GM18498 (cell line): ENCODE data around the gene DNAH8.
"Not testable (repeated sequence)": the region's sequence is repeated elsewhere in the genome, so short reads cannot be mapped to it uniquely, and the experiment has no call there.

Source experiments
- ATAC-seq: cut with Tn5 transposase; IDR thresholded peaks from one replicate; pipeline ENCODE4 v1.9.1; 2021; ENCODE audit warnings: mild to moderate bottlenecking, moderate library complexity; ENCODE audit not compliant: unreplicated experiment

Gene DNAH8

GRCh38 chr6:38715016-38715689, at the start of gene DNAH8:
DNAH8 (plus strand) TSS chr6:38715311; CDS start chr6:38722810, 7,499 bp downstream.
- no peak for ATAC-seq

- peak; percentile 81 for ATAC-seq
These were observed 43.1 kb upstream of the DNAH8 start for GRCh38 chr6:38671885-38672467.

GRCh38 chr6:38673397-38674165, 41.5 kb upstream of the DNAH8 start:
- ATAC-seq: no peak

DNA sequence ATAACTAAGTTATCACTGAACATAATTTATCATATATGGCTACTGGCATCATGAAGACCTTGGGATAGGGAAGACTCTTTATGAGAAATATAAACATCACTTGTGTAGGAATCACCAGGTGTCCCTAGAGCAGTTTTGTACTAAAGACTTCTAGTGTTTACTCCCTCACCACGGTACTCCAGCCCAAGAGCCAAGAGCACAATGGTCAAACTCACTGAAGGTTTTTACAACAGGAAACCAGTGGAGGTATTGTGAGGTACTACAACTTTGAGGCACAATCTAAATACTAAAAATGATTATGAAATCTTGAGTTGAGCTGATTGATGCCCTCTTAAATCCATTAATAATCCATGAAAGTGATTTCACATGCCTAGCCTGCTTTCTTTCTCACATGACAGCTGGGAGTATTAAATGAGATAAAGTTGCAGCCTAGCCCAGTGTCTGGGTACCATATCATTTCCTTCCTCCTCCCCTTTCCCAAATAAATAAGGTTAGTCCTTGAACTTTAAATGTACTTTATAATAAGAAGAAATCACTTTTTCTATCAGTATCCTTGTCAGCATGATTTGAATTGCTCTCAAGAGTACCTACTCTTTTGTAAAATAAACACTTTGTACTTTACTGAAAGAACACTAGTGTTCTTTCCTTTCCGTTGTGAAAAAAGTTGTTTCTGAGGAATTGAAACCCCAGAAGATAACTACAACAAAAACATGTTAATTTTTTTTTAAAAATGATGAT, 38.7 kb upstream of the DNAH8 start:
- no peak for ATAC-seq

DNA sequence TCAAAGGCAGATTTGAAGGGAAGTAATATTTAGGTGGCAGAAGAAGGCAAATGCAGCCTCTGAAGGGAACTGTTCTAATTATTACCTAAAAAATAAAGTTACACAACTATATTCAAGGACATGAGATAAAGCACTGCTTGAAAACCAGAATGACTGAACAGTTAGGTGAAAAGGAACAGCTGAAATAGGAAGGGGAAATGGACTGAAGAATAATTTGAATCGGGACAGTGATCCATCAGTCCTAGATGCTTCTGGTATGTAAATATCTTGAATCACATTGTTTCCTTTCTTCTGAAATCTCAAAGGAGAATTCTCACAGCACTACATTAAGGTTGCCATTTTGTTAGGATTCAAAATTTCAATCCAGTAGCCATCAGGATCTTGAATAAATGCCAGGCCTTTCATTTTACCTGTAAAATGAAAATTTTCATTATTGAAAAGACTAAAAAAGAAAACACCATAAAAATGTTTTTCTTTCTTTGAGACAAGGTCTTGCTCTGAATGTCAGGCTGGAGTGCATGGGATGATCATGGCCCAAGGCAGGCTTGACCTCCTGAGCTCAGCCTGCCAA, 38.1 kb upstream of the DNAH8 start:
- ATAC-seq: no peak

DNA sequence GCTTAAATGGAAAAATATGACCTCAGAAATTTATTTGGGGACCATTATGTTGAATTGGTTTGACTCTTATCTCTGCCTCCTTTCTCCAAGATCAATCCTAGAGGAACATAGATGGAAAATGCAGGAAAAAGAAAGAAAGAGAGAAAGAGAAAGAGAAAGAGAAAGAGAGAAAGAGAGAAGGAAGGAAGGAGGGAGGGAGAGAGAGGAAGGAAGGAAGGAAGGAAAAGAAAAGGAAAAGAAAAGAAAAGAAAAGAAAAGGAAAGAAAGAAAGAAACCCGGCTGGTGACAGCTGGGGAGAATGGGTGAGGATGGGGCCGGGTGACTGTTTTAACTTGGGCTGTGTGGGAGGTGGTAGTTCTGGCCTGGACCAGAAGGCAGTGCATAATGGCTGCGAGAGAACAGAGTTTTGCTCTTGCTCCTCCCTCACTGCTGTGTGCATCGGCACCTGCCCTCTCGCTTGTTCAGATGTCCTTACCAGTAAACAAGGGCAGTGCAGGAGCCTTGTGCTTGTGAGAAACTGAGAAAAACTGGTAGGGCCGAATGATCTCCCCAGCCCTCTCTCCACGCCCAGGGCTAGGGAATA, 36.8 kb upstream of the DNAH8 start:
- no peak for ATAC-seq

GRCh38 chr6:38679668-38680067, 35.4 kb upstream of the DNAH8 start:
- no peak for ATAC-seq

GRCh38 chr6:38681850-38682249, 33.3 kb upstream of the DNAH8 start:
- ATAC-seq: no peak

- no peak for ATAC-seq
These were observed 30.9 kb upstream of the DNAH8 start for GRCh38 chr6:38684237-38684636.

- no peak for ATAC-seq
These were observed 30.2 kb upstream of the DNAH8 start for GRCh38 chr6:38684904-38685303.

DNA sequence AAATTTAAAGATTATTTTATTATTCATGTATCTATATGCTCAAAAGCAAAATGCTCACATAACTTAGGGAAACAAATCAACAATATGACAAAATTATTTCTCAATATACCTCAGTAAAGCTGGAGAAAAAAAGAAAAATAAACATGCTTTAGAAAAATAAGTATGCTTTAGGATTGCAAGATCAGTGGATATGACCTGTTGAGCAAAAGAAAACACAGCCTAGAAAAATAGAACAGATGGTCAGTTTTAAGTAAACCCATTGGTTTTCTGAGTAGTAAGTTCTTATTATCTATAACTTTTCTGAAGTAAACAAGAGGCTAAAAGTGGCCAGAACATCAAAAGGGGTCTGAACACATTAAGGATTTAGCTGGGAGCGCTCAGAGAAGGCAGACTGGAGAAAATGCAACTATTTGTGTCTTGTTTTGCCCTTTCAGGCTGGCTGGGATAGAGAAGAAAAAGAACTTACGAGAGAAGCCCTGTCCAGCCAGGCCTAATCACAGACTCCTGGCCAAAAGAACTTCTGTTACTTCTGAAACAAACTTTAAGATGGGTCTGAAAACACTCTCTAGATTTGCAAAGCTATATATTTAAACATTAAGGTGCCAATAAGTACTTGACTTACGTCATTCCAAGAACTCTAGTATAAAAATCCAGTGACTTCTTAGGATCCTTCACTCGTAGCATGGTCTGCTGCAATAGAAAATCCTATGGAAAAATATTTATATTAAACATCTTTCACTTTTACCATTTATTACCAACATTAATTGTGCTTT, 28.7 kb upstream of the DNAH8 start:
- no peak for ATAC-seq

- no peak for ATAC-seq
These were observed 28.1 kb upstream of the DNAH8 start for GRCh38 chr6:38687043-38687353.

- no peak for ATAC-seq
These were observed 27.6 kb upstream of the DNAH8 start for GRCh38 chr6:38687549-38687948.

- no peak for ATAC-seq
These were observed 26.5 kb upstream of the DNAH8 start for GRCh38 chr6:38688579-38689087.

DNA sequence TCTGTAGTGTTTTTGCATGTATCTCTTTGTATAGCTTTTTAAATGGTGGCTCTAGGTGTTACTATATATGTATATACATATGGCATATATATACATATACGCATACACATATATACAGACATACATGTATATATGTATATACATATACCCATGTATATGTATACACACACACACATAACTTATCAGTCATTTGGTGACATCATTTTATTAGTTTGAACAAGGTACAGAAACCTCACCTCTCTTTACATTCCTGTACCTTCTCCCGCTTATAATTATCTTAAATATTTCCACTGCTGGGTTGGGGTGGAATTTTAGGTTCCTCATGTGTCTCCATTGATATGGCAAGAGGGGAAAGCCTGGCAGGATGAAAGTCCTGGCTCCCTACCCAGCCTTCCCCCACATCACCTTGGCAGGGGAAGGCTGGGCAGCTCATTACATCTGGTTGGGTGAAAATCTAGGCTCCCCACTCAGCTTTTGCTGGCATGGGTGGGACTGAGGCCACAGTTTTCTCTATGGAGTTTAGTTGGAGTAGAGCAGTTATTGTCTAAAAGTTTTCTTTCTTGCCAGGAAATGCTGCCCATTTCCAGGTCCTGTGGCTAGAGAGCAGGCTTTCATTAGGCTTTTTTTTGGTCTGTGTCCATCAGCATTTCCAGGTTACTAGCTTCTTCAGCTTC, 19.7 kb upstream of the DNAH8 start:
- no peak for ATAC-seq

- ATAC-seq: no peak
These were observed 19.2 kb upstream of the DNAH8 start for GRCh38 chr6:38695933-38696332.

DNA sequence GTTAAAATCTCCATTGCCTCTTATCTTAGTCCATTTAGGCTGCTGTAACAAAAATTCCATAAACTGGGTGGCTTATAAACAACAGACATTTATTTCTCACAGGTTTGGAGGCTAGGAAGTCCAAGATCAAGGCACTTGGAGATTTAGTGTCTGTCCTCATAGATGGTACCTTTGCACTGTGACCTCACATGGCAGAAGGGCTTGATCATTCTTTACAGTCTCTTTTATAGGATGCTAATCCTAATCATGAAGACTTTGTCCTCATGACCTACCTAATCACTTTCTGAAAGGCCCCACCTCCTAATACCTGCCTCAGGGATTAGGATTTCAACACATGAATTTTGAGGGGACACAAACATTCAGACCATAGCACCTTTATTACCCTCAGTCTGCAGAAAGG, 18.8 kb upstream of the DNAH8 start:
- no peak for ATAC-seq

DNA sequence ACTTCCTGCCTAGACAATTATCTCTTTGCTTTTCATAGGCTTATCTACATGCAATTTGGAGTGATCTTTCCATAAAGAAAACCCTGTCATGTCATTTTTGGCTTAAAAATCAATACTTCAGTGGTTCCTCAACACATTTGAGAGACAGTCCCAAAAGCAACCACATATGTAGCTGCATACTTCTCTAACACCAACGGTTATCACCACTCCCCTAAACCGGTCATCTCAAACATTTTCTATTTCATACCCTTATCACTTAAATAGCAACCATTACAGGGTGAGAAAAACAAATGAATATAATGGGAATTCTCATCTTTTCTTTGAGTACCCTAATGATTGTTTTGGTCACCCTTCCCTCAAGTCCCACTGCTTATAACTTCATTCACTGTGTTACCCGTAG, 17.3 kb upstream of the DNAH8 start:
- no peak for ATAC-seq

GRCh38 chr6:38699702-38700101, 15.4 kb upstream of the DNAH8 start:
- ATAC-seq: not testable (repeated sequence)
